HG03175 (cell line): Measurements from ENCODE around the gene PIGB.
"Not testable (repeated sequence)": the region's sequence is repeated elsewhere in the genome, so short reads cannot be mapped to it uniquely, and the experiment has no call there.

Experiments used
- ATAC-seq: cut with Tn5 transposase; IDR thresholded peaks from one replicate; pipeline ENCODE4 v1.9.1; 2021; ENCODE audit warnings: mild to moderate bottlenecking, moderate library complexity; ENCODE audit not compliant: unreplicated experiment

Gene PIGB

DNA sequence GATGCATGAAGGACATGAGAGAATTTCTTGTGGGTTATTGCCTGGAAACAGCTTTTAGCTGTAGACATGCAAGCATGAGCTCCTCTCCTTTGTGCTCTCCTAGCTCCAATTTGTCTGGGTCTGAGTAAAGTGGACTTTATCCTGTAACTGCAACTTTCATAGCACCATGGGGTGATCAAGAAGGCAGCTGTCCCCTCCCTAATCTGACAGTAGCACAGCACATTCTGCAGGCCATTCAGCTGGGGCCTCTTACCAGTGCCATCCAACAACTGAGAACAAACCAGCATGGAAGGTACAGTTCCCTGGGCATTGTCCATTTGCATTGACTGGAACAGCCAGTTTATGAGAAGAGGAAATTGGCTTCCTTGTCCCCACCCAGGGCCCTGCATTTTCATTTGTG, 21.7 kb upstream of the PIGB start:
- no peak for ATAC-seq

DNA sequence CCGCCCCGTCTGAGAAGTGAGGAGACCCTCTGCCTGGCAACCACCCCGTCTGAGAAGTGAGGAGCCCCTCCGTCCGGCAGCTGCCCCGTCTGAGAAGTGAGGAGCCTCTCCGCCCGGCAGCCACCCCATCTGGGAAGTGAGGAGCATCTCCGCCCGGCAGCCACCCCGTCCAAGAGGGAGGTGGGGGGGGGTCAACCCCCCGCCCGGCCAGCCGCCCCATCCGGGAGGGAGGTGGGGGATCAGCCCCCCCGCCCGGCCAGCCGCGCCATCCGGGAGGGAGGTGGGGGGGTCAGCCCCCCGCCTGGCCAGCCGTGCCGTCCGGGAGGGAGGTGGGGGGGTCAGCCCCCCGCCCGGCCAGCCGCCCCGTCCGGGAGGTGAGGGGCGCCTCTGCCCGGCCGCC, 16.2 kb upstream of the PIGB start:
- not testable (repeated sequence) for ATAC-seq

DNA sequence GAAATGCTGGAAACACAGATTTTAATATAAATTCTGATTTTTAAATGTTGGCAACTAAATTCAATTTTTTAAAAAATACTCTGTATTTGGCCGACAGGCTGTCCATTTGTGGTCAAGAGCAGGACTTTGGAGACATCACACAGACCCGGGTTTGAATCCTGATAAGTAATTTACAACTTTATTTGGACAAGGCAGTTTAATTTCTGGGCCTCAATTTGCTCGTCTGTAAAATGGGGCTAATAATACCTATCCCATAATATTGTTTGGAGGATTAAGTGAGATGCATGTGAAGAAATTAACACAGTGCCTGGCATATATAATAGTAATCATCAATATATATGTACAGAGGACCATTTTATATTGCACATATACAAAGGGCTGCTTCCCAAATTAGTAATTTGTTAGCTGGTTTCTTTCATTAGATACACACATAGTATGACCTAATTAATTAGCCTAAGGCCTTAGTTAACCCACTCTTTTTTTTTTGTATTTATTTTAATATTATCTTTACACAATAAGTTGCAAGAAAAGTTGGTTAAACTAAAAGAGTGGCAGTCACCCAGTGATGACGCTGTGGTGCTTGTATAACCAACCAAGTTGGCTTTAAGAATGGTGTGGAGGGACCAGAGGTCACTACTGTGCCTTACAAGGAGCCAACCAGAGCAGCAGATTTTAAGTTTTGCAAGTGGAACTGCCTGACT, 665 bp downstream of the PIGB start:
- ATAC-seq = peak; percentile 35

DNA sequence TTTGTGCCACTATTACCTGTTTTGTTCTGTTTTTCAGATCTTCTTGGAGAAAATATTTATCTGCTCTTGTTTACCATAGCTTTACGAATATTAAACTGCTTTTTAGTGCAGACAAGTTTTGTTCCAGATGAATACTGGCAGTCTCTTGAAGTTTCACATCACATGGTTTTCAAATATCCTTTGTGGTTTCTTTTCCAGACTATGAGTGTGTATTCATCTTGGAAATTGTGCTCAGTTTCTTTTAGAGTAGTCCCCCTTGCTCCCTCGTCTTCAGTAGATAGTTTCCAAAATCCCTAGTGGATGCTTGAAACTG, 1.2 kb downstream of the PIGB start:
- ATAC-seq = no peak

DNA sequence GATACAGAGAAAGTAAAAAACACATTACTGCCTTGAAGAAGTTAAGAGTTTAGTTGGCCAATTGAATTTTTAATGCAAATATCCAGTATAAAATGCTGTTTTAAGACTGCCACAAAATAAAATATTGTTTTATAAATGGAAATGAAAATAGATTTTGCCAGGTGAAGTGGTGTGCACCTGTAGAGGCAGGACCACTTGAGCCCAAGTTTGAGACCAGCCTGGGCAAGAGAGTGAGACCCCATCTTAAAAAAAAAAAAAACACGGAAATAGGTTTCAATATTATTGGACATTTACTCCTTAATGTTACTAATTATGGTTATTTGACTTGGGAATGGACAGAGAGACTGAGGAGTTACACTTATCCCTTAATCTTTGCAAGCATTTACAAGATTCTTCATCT, 1.9 kb downstream of the PIGB start:
- no peak for ATAC-seq

DNA sequence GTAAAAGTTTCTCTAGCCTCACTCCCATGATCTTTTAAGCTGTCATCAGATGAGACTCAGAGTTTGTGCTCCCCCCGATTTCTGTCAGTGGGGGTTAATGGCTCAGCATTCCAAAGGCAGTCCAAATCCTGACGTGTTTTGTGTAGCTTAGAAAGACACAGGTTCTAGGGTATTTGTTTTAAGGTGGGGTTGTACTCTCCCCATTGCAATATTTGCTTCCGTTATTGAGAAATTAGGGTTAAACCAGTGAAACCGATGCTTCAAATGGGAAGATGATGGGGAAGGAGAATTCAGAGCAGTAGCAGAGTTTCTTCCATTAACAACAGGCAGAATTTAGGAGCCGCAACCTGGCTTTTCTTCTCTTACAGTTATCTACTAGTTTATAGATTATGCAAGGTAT, 3.4 kb downstream of the PIGB start:
- no peak for ATAC-seq

DNA sequence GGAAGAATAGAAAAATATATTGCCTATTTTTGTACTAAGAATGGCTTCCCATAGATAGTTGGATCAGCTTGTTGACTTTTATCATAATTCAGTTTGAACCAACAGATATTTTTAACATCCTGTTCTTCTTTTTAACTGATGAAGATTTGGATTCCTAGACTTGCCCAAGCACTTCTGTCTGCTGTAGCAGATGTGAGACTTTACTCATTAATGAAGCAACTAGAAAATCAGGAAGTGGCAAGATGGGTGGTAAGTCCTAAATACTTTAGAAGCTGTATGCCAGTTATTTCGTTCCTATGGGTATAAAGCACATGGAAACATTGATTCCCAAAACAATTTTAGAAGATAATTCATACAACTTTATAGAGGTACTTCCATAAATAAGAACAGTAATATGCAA, 8.4 kb downstream of the PIGB start:
- ATAC-seq = no peak

DNA sequence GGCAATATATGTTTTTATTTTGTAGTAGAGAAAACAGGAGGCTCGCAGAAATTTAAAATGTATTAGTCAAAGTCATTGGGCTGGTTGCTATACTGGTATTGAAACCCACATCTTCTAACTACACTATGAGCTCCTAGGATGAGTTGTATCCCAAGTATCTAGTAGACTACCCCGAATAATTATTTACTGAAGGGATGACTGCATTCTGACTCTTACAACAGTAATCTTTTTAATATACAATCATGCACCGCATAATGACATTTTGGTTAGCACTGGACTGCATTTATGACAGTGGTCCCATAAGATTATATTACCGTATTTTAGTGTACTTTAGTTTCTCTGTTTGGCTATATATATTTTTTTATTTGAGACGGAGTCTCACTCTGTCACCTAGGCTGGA, 15.3 kb downstream of the PIGB start:
- ATAC-seq = no peak

DNA sequence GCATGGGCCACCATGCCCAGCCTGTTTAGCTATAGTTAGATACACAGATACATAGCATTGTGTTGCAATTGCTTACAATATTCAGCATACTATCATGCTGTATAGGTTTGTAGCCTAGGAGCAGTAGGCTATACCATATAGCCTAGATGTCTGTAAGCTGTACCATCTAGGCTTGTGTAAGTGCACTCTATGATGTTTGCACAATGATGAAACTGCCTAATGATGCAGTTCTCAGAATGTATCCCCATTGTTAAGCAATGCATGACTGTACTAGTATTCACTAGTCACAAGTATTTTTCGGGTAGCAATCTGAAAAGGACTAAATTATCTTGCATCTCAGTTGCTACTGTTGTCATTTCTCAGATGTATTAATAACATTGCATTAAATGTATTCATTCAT, 16.0 kb downstream of the PIGB start:
- no peak for ATAC-seq

DNA sequence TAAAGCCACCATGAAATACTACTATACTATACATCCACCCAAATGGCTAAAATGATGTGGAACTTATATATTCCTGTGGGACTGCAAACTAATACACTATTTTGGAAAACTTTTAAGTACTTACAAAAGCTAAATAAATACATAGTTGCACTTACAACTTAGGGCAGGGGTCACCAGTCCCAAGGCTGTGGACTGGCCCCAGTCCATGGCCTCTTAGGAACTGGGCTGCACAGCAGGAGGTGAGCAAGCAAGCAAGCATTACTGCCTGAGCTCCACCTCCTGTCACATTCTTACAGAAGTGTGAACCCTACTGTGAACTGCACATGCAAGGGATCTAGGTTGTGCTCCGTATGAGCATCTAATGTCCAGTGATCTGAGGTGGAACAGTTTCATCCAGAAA, 18.1 kb downstream of the PIGB start:
- no peak for ATAC-seq

DNA sequence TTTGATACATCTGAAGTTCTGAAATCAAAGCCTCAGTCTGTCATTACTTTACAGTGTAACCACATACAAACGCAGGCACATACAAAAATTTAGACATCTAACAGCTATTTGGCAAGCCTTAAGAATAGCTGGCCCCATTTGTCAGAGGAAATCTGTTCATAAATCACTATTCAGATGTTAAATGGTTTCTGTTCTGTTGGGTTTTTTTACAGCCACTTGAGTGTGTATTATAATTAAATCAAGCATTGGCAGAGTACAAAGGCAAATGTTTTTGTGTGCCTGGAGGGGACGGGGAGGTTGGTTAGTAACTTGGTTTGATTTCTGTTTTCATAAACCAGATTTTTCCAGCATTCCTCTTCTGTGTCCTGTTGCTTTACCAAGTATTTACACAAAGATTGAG, 24.1 kb downstream of the PIGB start:
- ATAC-seq = no peak

DNA sequence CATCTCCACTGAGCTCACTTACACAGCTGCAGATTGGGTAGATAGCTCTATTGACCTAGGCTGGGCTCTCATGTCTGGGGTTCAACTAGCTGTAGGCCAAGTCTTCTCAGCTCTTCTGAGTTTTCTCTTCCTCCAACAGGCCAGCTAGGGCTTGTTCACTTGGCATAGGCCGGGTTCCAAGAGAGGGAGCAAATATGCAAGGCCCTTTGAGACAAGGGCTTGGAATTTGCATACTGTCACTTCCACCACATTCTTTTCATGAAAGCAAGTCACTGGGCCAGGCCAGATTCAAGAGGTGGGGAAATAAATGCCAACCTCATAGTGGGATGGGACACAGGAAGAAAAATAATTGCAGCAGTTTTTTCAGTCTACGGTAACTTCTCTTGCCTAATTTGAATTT, 25.2 kb downstream of the PIGB start:
- ATAC-seq = no peak

DNA sequence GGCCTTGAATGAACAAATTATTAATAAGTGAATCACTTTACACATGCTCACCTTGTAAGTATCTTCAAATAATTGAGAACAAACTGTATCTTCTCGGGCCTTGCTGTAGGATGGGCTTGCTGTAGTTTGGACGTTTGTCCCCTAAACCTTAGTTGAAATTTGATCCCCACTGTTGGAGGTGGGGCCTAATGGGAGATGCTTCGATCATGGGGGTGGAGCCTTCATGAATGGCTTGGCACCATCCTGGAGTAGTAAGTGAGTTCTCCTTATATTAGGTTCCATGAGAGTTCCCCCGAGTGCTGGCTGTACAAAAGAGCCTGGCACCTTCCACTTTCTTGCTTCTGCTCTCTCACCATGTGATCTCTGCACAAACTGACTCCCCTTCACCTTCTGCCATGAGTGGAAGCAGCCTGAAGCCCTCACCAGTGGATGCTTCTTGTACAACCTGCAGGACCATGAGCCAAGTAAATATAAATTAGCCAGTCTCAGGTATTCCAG, 29.3 kb downstream of the PIGB start:
- no peak for ATAC-seq

DNA sequence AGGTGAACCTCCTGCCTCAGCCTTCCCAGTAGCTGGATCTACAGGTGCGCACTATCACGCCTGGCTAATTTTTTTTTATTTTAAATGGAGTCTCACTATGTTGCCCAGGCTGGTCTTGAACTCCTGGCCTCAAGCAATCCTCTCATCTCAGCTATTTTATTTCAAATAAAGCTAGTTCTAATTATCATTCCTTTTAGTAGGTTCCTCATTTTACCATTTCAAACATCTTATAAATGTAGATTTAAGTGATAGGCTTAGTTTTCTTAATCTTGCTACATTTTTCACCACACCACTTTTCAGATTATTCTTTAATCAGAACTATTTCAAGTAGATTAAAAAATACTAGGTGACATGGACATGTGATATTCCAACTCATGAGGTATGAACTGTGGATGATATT, 30.3 kb downstream of the PIGB start:
- no peak for ATAC-seq

DNA sequence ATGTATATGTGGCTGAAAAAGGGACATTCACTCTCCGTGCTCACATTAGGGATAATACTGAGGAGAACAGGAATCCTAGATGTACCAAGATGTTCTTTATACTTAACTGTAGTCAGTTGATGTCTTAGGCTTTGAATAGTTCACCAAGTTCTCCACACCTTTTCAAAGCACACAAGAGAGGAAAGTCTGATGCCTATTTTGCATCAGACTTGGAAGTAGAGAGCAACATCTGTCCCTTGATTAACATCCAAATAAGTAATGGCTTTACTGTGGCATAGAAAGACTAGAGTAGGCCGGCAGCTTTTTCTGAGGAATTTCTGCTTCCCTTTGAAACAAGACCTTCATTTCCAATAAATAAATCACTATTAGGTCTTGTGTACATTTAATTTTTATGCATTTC, 34.0 kb downstream of the PIGB start:
- ATAC-seq = no peak

DNA sequence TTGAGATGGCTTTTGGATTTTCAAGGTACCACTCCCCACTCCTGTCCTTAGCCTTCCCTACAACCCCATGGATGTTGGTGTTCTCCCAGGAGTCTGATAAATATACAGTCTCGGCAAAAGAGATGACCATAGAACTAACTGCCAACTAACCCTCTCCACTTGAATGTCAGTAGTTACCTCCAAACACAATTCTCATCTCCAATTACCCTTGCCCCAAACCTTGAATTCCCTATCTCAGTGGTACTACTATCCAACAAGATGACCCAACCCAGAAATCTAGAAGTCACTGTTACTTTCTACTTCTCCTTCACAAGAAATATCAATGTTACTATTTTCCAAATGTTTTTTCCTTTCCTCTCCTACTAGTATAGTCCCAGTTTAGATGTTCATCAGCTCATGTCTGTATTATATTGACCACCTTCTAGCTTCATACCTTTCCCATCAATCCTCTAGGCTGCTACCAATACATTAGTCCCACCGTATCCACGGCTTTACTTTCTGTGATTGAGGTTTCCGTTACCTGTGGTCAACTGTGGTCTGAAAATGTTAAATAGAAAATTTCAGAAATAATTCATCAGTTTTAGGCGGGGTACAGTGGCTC, 38.1 kb downstream of the PIGB start:
- ATAC-seq = no peak

DNA sequence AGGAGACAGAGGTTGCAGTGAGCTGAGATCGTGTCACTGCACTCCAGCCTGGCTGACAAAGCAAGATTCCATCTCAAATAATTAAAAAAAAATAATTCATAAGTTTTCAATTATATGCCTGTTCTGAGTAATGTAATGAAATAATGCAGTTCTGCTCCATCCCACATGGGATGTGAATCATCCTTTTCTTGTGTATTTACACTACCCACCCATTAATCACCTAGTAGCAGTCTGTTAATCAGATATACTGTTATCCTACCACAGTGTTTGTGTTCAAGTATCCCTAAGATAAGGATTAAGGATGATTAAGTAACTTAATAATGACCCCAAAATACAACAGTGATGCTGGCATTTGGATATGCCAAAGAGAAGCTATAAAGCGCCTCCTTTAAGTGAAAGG, 38.8 kb downstream of the PIGB start:
- ATAC-seq = no peak

DNA sequence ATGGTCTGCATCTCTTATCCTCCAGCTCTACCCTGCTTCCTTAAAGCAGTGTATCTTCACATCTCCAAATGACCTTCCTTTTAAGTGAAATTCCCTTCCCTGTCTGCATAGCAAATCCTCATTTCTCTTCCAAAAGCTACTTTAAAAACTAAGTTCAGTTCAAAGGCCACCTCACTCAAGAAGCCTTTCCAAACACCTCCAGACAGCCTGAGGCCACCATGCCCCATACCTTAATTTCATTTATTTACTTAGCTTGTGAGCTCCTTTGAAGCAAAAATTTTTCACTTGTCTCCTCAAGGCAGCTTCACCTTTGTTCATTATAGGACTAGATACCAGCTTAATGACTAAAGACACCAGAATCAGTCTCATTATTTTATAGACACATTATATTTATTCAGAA, 39.4 kb downstream of the PIGB start:
- ATAC-seq = no peak

DNA sequence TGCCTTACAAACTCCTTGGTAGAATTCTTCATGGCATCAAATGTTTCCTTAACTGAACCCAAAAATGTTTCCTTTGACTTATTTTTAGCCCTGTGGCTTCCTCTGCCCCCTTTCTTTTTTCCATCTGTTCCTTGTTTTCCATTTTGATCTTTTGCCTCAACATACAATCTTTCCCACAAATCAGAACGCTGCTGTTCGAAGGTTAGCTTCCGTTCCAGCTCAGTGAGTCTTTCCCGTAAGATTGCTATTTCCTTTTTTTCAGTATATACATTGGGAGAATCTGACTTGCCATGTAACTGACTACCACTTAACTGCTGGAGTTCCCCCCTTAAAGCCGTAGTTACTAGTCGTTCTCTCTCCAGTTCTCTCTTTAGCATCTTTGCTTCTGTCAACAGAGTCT, 41.2 kb downstream of the PIGB start:
- ATAC-seq = no peak

DNA sequence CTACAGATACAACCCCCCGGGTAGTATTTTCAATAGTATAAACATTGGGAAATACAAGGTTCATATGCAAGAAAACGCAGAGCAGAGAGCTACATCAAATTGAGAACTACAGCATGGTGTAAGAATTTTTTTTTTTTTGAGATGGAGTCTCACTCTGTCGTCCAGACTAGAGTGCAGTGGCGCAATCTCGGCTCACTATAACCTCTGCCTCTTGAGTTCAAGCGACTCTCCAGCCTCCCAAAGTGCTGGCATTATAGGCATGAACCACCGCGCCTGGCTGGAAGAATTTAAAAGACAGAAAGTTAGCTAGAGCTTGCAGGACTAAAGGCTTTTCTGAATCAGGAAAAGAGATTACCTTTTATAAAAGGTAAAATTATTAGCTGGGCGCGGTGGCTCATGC, 42.0 kb downstream of the PIGB start:
- ATAC-seq = no peak

DNA sequence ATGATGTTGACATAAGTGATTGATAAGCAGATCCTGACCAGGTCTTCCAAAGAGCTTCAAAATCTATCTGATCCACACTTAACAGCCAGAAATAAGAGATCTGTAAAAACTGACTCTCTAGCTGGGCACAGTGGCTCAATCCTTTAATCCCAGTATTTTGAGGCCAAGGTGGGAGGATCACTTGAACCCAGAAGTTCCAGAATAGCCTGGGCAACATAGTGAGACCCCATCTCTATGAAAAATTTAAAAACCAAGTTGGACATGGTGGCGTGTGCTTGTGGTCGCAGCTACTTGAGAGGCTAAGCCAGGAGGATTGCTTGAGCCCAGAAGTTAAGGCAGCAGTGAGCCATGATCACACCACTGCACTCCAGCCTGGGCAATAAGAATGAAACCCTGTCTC, 43.6 kb downstream of the PIGB start:
- ATAC-seq = no peak

DNA sequence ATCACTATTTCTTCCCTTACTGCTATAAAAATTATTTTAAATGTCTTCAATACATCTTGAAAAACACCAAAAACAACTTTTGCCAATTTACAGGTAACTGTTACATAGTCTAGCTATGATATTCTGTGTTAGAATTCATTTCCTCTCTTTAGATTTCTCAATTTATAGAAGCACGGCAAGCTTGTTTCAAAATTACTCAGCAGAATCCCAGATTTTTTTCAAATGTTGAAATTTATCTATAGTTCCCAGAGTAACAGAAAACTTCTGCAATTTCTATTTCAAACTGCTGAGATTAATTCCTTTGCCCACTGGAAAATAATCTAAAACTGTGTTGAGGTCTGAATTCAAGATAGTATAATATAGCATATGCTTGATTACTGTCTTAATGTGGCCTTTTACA, 48.0 kb downstream of the PIGB start:
- ATAC-seq = no peak
